Panc1 (cell line): ENCODE measurements around the gene RASSF5. TPM values are rescaled to one million over a fixed set of nuclear protein-coding genes. Genes with fewer than 3 reads are reported as not detected.

Source experiments
- ATAC-seq: fragments of 200-7000 bp; cut with Tn5 transposase; 2 replicates; pipeline ENCODE4 v1.9.1; 2020; ENCODE audit warnings: mild to moderate bottlenecking, moderate library complexity
- BruUV-seq: library from RNA; stranded (reverse); fragments of 400-500 nt; replicated peaks from 2 replicates; lab custom pipeline; 2021; lab: Mats Ljungman, UMichigan
- CTCF ChIA-PET: fragments of 300-600 bp; sonication (Branson Sonifier 250); formaldehyde crosslinking; loops from one replicate; lab custom pipeline; 2022; ENCODE audit warnings: antibody characterized with exemption; lab: Charles Lee
- POLR2A ChIA-PET: fragments of 300-600 bp; sonication (Branson Sonifier 250); formaldehyde crosslinking; loops from one replicate; lab custom pipeline; 2022; ENCODE audit warnings: antibody characterized with exemption; lab: Charles Lee
- DNase-seq: peaks from one replicate; pipeline ENCODE4 v3.0.0-alpha.2; 2010; ENCODE audit warnings: low read depth, low spot score
- H3K27ac ChIP-seq: 2 replicates; pipeline ENCODE4 v1.5.1; 2011; ENCODE audit warnings: mild to moderate bottlenecking, low read length, inconsistent platforms
- H3K27me3 ChIP-seq: fragments of 200-500 bp; sonication (Bioruptor generic); 2 replicates; pipeline ENCODE4 v1.6.0; 2014; ENCODE audit warnings: low read length, inconsistent platforms; ENCODE audit not compliant: control insufficient read depth, insufficient read depth
- H3K36me3 ChIP-seq: fragments of 200-500 bp; sonication (Bioruptor generic); 2 replicates; pipeline ENCODE4 v1.5.1; 2014; ENCODE audit warnings: inconsistent platforms, mild to moderate bottlenecking, low read length, moderate library complexity; ENCODE audit not compliant: control insufficient read depth, insufficient read depth
- H3K4me1 ChIP-seq: 2 replicates; pipeline ENCODE4 v1.5.1; 2011; ENCODE audit warnings: inconsistent platforms, mild to moderate bottlenecking, low read length, moderate library complexity; ENCODE audit not compliant: control insufficient read depth, insufficient read depth
- H3K4me3 ChIP-seq, 2 experiments: 2 replicates each; pipeline ENCODE4 v1.5.1; 2011 to 2012; ENCODE audit warnings: low read depth in 2 of 2, low read length in 2 of 2, mild to moderate bottlenecking in 2 of 2, inconsistent platforms in 1 of 2, moderate library complexity in 1 of 2
- H3K9me3 ChIP-seq: fragments of 200-500 bp; sonication (Bioruptor generic); 2 replicates; pipeline ENCODE4 v1.5.1; 2014; ENCODE audit warnings: low read depth, mild to moderate bottlenecking, inconsistent platforms, low read length, moderate library complexity; ENCODE audit not compliant: control insufficient read depth, insufficient read depth
- CTCF ChIP-seq: fragments of 450-650 bp; IDR thresholded peaks from 2 replicates; pipeline ENCODE4 v1.5.1; 2017; ENCODE audit warnings: mild to moderate bottlenecking
- POLR2AphosphoS5 ChIP-seq: IDR thresholded peaks from 2 replicates; pipeline ENCODE4 v1.6.1; 2012; ENCODE audit warnings: mild to moderate bottlenecking, low read depth, low read length, moderate library complexity
- REST ChIP-seq, 2 experiments: IDR thresholded peaks; 2 replicates each; pipeline ENCODE4 v1.6.1; 2011 to 2012; ENCODE audit warnings: low read depth in 2 of 2, control low read depth in 1 of 2, low read length in 1 of 2, mild to moderate bottlenecking in 1 of 2, moderate library complexity in 1 of 2; ENCODE audit not compliant: insufficient read depth in 1 of 2
- SIN3A ChIP-seq: IDR thresholded peaks from 2 replicates; pipeline ENCODE4 v1.6.1; 2012; ENCODE audit warnings: low read depth, mild to moderate bottlenecking, low read length, moderate library complexity, borderline replicate concordance; ENCODE audit not compliant: insufficient read depth
- TCF7L2 ChIP-seq: IDR thresholded peaks from 2 replicates; pipeline ENCODE4 v1.6.1; 2011; ENCODE audit warnings: mild to moderate bottlenecking, low read depth, low read length, inconsistent platforms
- in situ Hi-C: cut with HindIII; loops from 2 replicates; pipeline ENCODE4 v1.10.0; 2016; ENCODE audit warnings: low sequenced_read_pairs, low pct_unique_long_range_greater_than_20kb
- intact Hi-C: fragments of 100-400 bp; cut with micrococcal nuclease; formaldehyde crosslinking; loops from one replicate; pipeline ENCODE4 v1.10.0; 2022; ENCODE audit not compliant: unreplicated experiment
- total RNA-seq: library from RNA; stranded (reverse); gene quantifications from one replicate; pipeline ENCODE4 v1.2.1, GENCODE V29; 2021; ENCODE audit not compliant: unreplicated experiment

Gene RASSF5
- total RNA-seq, 1 experiment from 2014 or later = 1.6 TPM

GRCh38 chr1:206636671-206637070 lies 129.3 kb downstream of the RASSF5 start:
- H3K4me3 ChIP-seq = peak overlapping the region; percentile 13 to 93; a peak in 3 of 4 replicates
- POLR2A ChIA-PET = no interaction called here

GRCh38 chr1:206637605-206638004 lies 130.3 kb downstream of the RASSF5 start:
- Histone ChIP-seq H3K27me3 (no peaks in the 10 kb centered on the region), H3K36me3 (no peaks in the 10 kb centered on the region), H3K4me1 (peaks cover 15% of the 10 kb centered on the region), H3K27ac (peak overlapping the region; percentile 42; the same call in 1 of the 2 replicates), H3K4me3 (no peak overlapping the region), H3K9me3 (no peaks in the 10 kb centered on the region)
- no TSS peak for BruUV-seq
- TF ChIP-seq REST (IDR thresholded peaks at IDR 0.05; ENCODE audit: insufficient read depth in 1 of 2, low read depth in 2 of 2, low read length in 1 of 2) (no peak), TCF7L2 (no peak), SIN3A (no peak), POLR2AphosphoS5 (no peak), CTCF (no peak)
- CTCF ChIA-PET = no interaction called here
- no peak for ATAC-seq
- in situ Hi-C loops = no loop called here
- no peak for DNase-seq
- intact Hi-C loops = loop anchor here (10.0 kb wide), 2 partner anchors 277 to 347 kb away; no protein-coding TSS in a partner anchor
- POLR2A ChIA-PET = interaction anchor here (0.6 to 0.7 kb wide), 4 partner anchors 20 to 1190 kb away, joined by 3 to 4 read pairs (median 4); partner anchors contain the start of gene EIF2D

More at GRCh38 chr1:206636671-206637070, 129.3 kb downstream of the RASSF5 start:
- Histone ChIP-seq H3K27ac (peak overlapping the region; percentile 45; the same call in 1 of the 2 replicates), H3K4me1 (peaks cover 15% of the 10 kb centered on the region), H3K36me3 (no peaks in the 10 kb centered on the region), H3K27me3 (no peaks in the 10 kb centered on the region), H3K9me3 (no peaks in the 10 kb centered on the region)
- DNase-seq (no peak), ATAC-seq (no peak)
- intact Hi-C loops (loop anchor here (10.0 kb wide), 2 partner anchors 278 to 348 kb away; no protein-coding TSS in a partner anchor), in situ Hi-C loops (no loop called here)
- TF ChIP-seq TCF7L2 (no peak), POLR2AphosphoS5 (no peak), CTCF (no peak), SIN3A (no peak), REST (IDR thresholded peaks at IDR 0.05; ENCODE audit: insufficient read depth in 1 of 2, low read depth in 2 of 2, low read length in 1 of 2) (no peak)
- CTCF ChIA-PET = interaction anchor here (4.2 kb wide), 1 partner anchor 28 kb away, joined by 32 read pairs; no protein-coding TSS in a partner anchor
- BruUV-seq = no TSS peak
